T-helper 2 cell (primary cell): ENCODE measurements around the gene SORCS2.

Experiments used
- DNase-seq, 5 experiments: peaks; one replicate each; pipeline versions ENCODE4 v3.0.0 to v3.0.0-alpha.2; 2012 to 2022

SORCS2 gene

DNA sequence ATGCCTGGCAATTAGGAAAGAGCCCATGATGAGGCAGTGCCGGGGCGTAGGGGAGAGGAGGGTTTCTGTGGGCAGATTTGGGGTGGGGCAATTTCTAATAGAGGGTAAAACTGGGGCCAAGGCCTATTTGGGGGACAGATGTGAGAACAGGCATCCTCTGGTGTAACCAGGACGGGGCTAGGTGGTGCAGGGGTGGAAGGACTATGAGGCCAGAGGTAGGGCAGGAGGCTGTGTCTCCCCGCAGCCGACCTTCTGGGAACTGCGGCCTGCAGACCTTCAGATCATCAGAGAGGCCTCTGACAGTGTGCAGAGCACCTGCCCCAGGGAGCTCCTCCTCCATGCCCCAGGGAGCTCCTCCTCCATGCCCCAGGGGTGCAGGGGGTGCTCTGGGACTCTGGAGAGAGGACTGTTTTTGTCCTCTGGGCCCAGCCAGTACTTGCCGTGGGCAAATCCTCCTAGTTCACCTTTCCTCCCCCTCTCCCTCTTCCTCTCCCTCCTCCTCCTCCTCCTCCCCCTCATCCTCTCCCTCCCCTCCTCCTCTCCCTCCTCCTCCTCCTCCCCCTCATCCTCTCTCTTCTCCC lies 101.9 kb downstream of the SORCS2 start:
- no peak for DNase-seq

DNA sequence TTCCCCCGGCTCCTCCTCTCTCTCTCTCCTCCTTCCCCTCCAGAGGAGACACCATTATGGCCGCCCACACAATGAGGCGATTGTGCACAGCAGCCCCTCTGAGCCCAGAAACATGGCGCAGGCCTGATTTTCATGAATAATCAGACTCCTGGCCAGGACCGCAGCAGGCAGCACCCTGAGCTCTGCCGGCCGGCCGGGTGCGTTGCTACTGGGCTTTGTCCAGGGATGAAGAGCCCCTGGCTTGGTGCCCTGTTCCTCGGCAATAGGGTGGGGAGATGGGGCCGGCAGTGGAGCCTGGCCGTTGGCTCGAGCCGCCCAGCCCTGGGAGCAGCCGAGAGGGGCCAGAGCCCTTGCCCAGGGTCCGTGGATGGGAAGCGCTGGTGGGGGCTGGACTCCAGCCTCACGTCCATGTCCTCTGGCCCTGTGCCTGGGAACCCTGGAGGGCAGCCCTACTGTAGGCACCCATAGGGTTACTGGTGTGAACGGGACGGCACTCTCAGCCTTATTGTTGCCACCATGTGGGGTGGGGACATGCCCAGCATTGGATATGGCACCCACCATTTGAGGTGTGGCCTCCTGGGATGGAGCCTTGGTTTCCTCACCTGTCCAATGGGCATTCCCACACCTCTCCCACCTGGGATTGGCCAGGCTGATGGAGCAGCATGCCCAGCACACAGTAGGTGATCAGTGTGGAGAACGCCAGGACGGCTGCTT lies 103.0 kb downstream of the SORCS2 start:
- no peak for DNase-seq

DNA sequence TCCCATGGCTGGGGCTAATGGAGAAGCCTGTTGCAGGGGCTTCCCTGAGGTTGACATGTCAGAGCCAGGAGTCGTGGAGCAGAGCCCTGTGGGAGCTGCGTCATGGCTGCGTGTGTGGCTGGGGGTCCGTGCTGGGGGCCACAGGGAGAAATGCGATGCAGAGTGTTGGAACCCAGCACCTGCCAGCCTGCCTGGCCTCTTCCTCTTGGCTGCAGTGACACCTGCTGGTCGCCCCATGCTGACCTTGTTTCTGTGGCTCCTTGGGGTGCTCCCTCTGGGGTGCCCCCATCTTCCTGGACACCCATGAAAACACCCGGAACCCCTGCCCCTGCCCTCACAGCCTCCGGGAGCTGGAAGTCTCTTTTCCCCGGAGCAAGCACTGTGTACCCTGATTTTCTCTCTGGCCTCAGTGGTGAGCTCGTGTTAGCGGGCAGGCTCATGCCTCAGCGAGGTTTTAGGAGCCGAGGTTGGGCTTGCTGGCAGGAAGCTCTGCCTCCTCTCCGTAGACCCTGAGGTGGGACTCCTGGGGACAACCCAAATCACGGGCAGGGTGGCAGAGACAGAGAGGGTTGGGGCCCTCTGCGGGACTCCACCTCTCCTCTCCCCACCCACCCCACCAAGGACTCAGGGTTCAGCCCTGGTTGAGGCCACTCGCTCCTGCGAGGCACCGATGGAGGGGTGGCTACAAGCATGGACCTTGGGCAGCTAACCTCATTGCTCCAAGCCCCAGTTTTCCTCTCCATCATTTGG lies 103.7 kb downstream of the SORCS2 start:
- no peak for DNase-seq

DNA sequence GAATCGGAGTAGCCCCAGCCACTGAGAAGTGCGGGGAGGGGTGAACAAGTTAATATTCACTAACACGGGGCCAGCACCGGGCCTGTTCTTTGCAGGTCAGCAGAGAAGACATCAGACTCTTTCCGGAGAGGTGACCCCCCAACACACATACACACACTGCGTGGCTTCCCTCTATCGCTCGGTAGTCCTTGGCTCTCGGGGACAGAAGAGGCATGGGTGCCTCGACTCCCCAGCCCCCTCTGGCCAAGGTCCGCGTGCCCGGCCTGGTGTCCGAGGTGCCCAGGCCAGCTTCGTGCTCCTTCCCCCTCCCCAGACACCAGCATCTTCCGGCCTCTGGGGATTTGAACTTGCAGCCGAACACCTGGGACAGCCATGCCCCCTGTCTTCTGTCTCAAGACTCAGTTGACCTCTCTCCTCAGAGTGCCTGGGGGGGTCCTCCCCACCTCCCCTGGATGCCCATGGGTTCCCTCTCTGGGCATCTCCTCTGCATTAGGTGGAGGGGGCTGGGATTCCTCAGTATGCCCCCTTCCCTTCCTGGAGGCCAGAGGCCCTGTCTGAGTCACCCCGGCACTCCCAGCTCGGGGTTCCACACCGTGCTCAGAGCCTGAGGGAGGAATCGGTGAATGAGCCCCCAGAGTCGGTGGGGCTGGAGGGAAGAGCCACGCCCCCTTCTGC lies 104.5 kb downstream of the SORCS2 start:
- DNase-seq: no peak

DNA sequence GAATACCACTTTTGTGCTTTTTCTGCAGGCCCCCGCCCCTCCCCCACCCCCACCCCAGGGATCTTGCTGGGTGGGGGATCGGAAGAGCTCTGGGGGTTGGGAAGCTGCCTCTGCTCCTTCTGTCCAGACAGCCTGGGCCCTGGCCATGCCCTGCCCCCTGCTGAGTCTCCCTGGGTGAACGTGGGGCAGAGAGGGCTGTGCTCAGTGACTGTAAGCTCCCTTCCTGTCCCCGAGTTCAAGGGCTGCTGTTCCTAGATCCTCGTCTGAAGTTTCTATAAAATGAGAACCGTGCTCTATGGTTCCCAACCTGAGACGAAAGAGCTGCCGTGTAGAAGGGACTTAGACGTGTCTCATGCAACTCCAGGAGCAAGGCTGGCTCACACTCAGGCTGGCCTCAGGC lies 105.0 kb downstream of the SORCS2 start:
- DNase-seq: no peak

DNA sequence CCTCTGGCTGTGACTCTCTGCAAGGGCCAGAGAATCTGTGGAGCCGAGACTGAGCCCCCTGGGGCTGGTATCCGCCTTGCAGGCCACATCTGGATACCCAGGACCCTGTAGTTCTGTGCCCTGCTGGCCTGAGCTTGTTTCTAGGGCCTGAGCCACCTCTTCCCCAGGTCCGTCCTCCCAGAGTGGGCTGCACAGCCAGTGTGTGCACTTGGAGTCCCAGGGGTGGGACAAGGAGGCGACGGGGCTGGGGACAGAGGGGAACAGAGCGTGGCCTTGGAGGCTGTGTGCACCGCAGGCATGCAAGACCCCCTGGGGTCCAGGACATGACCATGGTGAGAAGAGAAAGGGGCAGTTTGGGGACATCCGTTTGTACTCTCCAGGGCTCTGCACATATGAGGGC lies 105.5 kb downstream of the SORCS2 start:
- DNase-seq: no peak

DNA sequence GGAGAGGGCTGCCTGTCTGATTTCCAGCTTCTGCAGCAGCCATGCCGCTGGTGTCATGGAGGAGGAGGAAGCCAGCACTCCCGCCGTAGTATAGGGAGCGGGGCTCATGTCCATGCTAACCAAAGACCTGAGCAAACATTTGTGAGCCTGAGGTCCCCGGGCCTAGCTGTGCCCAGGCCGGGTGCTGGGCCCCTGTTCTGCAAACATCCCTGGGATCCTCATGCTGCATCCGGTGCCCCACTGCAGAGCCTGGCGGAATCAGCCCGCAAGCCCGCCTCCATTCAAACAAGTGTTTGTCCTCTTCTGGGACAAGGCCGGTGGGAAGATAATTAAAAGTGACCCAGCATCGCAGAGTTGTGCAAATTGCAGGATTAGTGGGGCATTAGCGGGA lies 106.3 kb downstream of the SORCS2 start:
- DNase-seq: no peak

DNA sequence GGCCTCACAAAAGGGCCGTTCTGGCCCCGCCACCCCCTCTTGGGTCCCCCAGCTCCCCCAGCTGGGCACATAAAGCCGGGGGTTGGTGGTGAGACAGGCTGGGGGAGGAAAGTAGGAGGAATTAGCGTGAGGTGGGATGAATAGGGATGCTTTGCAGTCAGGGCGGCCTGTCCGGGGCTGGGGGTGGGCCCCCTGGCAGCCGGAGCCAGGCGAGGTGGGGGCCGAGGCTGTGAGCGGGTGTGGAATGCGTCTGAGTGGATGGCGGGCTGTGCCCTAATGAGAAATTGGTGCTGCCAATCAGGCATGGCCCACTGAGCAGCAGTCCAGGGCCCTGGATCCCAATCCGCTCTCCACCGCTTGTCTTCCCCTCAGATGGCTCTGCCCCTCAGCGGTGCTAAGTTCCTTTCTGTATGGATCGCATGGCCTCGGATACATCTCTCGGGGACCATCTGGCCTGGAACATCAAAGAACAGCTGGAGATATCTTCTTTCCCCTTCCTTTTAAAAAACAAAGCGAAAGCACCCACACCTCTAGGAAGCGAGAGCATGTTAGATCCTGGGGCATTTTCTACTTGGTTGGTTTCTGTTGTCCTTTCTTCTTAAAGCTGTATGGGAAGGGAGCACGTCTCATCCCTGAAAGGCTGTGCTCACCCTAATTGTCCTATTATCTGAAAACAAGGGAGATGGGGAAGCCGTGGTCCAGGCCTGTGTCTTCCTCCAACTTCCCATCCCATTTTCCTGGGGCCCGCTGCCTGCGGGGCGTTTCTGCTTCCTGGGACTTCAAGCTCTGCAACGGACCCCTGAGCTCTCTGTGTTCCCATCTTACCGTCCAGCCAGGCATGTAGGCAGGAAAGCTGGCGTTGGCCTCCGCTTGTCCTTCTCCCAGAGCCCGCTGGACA lies 106.9 kb downstream of the SORCS2 start:
- DNase-seq: no peak

DNA sequence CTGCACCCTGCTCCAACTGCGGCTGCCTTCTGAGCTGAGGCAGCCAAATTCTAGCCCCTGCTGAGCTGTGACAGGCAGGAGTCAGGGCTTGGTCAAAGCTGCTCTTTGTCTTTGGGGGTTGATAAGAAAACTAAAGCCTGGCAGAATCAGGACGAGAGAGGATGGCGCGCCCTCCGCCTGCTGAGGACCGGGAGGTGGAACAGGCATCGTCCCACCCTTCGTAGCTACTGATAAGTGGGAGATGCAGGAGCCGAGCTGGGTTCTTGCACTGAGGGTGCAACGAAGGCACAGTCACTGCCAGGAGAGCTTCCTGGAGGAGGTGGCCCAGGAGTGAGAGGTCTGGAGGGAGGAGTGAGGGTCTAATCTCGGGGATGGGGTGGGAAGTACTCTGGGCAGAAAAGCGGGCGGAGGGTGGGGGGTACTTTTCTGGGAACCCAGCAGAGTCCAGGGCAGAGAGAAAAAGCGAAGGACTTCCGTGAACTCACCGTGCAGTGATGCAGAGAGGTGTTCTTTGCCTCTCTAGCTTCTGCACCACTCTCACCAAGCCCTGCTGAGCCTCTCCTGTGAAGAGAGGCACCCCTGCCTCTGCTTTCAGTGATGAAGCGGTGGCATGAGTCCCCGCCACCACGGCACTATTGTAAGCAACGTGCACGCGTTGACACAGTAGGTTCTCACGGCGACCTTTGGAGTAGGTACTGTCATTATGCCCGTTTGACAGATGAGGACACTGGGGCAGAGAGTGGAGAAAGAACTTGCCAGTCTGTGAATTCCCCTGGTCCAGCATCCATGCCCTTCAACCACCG lies 107.8 kb downstream of the SORCS2 start:
- DNase-seq: no peak

DNA sequence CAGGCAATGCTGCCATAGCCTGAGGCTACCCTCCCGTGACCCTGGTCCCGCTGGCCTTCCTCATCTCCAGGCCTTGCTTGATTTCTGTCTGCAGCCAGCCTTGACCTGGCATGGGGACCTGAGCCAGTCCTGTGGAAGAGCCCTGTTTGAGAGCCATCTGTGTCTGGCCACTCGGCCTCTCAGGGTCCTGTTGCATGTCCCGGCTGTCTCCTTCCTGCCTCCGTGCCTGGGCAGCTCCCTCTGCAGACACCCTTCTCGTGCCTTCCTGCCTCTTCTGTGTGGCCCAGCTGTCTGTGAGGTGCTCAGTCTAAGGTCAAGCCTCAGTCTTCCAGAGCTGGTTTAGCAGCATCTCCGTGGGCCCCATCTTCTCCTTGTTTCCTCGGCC lies 108.4 kb downstream of the SORCS2 start:
- DNase-seq: no peak

DNA sequence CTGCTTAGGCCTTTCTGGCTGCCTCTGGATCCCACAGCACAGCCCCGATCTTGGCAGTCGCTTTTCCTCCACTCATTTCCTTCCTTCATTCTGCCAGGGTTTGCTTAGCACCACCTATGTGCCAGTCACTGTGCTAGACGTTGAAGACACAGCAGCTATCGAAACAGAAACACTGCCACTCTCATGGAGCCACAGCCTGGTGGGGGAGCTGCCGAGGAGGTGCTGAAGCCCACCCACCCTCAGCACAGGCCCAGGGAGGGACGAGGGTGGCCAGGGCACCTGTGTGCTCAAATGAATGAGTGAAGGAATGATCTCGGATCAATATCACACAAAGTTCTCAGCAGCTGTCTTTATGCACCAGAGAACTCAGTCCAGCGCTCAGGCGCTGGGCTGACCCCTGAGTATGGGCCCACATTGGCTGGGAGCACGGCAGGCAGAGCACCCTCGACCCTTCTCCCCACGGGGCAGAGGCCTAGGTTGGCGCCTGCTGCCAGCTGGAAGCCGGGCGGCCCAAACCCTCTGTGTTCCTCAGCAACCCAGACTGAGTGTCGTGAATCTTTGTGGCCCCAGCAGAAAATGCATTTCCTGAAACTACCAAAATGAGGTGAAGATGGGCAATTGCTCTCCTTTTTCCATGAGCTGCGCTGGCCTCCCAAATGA lies 108.9 kb downstream of the SORCS2 start:
- no peak for DNase-seq

DNA sequence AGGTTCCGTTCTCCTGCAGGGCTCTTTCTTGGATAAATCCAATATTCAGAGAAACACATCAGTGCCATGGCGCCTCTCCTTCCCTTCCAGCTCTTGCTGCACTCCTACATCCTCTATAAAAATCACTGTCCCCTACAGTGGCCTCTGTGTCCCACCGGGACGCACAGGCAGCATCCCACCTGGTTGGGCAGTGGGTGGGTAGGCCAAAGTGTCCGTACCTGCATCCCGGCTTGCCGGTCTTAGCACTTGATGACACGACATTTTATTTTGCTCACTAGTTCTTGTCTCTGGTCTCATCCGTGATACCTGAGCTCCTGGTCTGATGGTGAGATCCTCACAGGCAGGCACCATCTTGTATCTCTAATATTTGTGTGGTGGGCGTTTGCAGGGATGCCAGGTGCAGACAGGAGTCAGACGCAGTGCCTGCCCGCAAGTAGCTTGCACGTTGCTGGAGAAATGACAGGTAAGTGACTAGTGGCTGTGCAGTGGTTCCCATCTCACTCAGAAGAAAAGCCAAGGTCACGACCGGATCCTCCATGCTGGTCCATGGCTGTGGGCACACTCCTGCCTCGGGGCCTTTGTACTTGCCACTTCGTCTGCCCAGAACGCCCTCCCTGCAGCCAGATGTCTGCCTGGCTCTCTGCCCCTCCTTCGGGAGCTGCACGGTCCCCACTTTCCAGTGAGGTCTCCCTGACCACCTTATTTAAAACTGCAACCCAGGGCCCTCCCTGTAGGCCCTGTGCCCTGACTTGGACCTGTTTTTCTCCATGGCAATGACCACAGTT lies 109.7 kb downstream of the SORCS2 start:
- DNase-seq: no peak

DNA sequence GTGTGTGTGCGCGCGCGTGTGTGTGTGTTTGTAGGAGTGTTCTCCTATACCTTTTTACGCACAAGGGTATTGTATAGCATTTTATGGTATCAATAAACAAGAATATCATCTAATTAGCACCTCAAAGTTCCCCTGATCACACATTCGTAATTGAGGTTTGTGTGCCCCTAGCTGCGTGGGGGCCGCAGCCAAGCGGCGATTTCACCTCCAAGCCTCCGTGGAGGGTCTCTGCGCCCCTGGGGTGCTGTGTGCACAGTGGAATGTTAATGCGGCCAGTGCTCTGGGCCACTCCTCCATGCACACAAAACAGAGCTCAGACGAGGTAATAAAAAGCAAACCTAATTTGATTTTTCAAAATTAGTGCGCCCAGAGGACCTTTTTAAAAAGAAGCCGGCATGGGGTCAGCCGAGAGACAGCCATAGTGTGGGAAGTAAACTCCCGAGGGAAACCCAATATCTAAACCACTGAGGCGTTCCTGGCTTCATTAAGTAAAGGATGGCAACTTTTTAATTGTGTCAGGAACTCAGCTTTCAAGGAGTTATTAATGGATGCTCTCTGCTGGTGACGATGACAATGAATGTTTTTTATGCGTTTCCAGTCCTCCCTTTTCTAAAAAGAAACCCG lies 110.6 kb downstream of the SORCS2 start:
- DNase-seq: no peak

DNA sequence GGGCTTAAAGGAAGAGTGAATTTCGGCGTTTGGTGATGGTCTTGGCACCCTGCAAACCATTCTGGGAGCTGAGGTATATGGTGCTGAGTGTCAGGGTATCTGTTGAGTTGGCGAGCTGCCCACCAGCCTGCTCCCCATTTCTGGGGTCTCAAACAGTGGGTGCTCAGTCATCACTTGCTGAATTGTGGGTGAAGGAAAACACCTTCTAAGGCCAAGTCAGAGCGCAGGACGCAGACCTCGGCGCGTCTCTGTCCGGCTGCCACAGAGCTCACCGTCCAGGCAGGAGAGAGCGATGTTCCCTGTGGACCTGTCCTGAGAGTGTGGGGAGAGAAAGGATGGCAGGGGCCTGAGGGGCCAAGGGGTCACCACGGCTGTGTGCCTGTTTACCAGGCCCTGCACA lies 111.2 kb downstream of the SORCS2 start:
- no peak for DNase-seq

DNA sequence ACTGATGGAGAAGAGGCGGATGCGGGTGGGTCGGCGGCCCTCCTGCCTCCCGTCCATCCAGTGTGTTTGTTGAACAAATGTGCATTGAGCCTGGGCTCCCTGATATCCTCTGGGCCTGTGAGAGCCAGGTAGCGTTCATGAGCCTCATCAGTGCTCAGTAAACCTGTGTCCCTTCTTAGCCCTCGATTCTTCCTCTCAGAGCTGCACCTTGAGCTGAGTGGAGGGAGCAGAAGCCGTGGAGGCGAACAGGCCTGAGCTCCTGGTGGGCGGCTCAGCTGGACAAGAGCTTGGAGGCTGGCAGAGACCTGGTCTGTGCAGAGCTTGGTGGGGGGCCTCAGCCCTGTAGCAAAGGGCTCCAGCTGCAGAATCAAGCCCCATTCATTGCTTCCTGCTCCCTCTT lies 112.1 kb downstream of the SORCS2 start:
- no peak for DNase-seq

DNA sequence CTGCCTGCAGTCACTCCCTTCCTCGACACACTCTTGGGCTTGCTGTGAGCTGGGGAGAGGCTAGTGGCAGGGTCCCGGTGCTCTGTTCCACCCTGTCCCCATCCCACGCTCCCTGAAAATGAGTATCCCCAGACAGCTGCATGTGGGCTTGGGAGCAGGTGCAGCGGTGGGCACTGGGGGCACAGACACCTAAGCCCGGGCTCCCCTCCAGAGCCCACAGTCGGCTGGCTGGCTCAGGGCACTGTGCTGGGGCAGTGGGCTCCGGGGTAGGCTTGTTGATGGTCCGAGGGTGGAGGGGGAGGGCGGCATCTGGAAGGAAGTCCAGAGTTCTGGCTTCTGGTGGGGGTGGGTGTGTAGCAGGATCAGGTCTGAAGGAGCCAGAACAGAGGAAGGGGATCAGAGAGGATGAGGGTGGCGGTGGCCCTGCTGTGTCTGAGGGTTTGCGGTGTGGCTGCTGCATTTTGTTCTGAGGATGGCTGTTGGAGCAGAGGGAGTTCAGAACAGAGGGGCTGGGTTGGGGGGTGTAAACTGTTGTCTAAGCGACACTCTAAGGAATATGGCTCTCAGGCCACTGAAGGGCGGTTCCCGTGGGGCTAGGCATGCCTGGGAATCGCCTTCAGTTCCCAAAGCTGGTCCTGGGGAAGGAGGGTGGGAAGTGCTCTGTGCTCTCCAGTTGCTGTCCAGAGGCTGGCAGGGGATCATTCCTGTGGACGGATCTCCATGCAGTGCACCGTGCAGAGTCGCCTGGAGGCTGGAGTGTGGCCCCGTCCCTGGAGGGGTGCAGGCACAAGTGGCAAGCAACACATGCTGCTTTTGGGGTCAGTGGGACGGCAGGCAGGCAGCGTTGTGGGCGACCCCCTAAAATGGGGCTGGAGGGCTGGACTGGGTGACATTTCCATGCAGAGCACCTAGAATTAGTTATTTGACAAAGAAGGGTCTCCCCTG lies 114.0 kb downstream of the SORCS2 start:
- DNase-seq: no peak

DNA sequence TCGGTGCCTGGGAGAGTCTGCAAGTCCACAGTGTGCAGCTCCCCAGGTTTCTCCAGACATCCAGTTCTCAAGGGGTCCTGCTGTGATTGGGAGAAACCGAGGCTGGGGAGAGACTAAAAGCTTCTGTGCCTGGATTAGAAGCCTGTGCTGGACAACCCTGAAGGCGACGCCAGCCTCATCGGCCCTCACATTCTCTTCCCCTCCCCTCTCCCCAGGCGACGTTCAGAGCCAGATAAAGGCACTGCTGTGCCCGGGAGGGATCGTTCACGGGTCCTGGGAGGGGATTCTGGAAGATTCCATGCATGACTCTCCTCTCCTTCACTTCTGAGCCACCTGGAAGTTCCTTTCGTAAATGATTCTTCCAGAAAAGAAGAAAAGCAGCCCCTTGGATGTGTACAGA lies 114.6 kb downstream of the SORCS2 start:
- no peak for DNase-seq

DNA sequence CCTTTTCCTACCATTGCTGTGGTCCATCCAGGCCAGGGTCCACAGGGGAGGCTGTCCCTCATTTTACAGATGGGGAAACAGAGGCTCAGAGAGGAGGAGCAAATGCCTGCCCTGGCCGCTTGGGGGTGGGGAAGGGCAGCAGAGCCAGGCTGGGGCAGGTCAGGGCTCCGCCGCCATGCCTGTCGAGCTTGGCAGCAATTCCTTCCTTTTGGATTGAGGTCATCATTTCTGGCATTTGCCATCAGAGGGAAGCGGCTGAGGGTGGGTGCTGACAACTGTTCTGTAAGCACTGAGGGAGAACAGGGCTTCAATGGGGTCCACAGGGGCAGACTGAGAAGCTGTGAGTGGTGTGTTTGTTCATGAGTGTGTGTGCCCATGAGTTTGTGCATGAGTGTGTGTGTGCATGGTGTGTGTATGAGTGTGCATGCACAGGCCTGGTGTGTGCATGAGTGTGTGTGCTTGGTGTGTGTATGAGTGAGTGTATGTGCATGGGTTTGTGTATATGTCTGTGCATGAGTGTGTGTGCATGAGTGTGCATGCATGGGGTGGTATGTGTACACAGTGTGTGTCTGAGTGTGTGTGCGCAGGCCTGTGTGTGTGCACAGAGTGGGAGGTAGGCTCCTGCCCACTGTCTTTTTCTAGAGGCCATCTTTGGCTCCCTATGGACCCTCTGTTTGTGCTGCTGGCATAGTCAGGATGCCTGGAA lies 115.2 kb downstream of the SORCS2 start:
- no peak for DNase-seq
